Measurements from ENCODE around the gene SSX2IP.

DNA sequence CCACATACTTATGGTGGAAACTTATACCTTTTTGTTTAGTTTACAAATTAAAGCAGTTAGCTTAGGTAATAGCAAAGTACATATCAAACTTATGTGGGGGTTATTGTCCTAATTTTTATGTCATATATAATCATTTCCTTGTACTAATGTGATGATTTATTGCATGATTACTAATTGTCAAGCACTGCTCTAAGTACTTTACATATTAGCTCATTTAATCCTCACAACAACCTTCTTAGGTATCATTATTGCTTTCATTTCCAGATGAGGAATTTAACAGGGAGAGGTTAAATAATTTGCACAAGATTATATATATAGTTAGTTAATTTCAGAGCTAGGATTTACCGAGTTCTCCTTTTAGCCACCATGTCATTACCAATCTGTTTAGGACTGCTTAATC is 11.9 kb upstream of the SSX2IP start:
- no peak for TF ChIP-seq POLR2A (IDR thresholded peaks at IDR 0.05)
- TF ChIP-seq, protein P1, sequence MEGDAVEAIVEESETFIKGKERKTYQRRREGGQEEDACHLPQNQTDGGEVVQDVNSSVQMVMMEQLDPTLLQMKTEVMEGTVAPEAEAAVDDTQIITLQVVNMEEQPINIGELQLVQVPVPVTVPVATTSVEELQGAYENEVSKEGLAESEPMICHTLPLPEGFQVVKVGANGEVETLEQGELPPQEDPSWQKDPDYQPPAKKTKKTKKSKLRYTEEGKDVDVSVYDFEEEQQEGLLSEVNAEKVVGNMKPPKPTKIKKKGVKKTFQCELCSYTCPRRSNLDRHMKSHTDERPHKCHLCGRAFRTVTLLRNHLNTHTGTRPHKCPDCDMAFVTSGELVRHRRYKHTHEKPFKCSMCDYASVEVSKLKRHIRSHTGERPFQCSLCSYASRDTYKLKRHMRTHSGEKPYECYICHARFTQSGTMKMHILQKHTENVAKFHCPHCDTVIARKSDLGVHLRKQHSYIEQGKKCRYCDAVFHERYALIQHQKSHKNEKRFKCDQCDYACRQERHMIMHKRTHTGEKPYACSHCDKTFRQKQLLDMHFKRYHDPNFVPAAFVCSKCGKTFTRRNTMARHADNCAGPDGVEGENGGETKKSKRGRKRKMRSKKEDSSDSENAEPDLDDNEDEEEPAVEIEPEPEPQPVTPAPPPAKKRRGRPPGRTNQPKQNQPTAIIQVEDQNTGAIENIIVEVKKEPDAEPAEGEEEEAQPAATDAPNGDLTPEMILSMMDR (IDR thresholded peaks at IDR 0.05) = no peak

All from uterus (tissue), 2 donors.